ENCODE data around the gene SLC35B2.

DNA sequence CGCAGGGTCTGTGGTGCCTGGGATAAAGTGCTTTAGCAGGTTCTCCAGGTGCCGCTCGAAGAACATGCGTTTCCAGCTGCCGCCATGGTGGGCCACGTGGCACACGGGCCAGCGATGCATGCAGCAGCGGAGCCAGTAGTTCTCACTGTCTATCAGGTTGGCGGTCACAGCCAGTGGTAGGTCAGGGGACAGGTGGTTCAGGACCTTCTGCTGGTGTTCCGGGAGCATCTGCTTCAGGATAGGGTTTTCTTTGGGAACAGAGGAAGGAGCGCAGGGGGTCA lies 28.9 kb upstream of the SLC35B2 start:
- TF ChIP-seq CTCF (conservative IDR thresholded peaks at IDR 0.05; ENCODE audit: low read length) (no peak), EZH2phosphoT487 (IDR thresholded peaks at IDR 0.05; ENCODE audit: borderline replicate concordance, low read depth, low read length) (no peak)

Measured in OCI-LY7 (cell line).